Pancreas (tissue), 10 donors: Measurements from ENCODE around the gene RBM43. TPM values are rescaled to one million over a fixed set of nuclear protein-coding genes. Genes with fewer than 3 reads are reported as not detected.

Source experiments
- ATAC-seq, 4 donors: fragments of 200-7000 bp; cut with Tn5 transposase; one replicate each; pipeline versions ENCODE4 v1.8.0 to v1.9.1; 2020; ENCODE audit warnings: mild to moderate bottlenecking in 4 of 4, moderate library complexity in 4 of 4
- DNase-seq, 6 donors: peaks; one replicate each; pipeline ENCODE4 v3.0.0-alpha.2; 2020
- FAIRE-seq: peaks from 2 replicates; lab custom pipeline; 2012; peaks lifted over from hg19 to GRCh38; lab: Jason Lieb, UNC
- H3K27ac ChIP-seq, 4 donors: fragments of 200-600 bp; sonication (generic); 1 replicate in 3 of 4; 2 replicates in 1 of 4; pipeline versions ENCODE4 v1.5.0 to v1.8.0; 2020
- H3K27me3 ChIP-seq, 4 donors: fragments of 200-600 bp; one replicate each; pipeline ENCODE4 v1.8.0; 2021
- H3K36me3 ChIP-seq, 3 donors: fragments of 200-600 bp; sonication (generic) in 1 of 3; one replicate each; pipeline versions ENCODE4 v1.5.0 to v1.8.0; 2020 to 2021
- H3K4me1 ChIP-seq, 3 donors: fragments of 200-600 bp; one replicate each; pipeline ENCODE4 v1.8.0; 2021
- H3K4me3 ChIP-seq, 4 donors: fragments of 200-600 bp; sonication (generic) in 2 of 4; one replicate each; pipeline versions ENCODE4 v1.5.0 to v1.8.0; 2020 to 2021
- H3K9me3 ChIP-seq, 4 donors: fragments of 200-600 bp; one replicate each; pipeline ENCODE4 v1.8.0; 2021
- WGBS, 2 donors: extraction: QIAGEN DNeasy Blood & Tissue Kit; methylation state at CpG; one replicate each; pipeline ENCODE4 v1.1.7; 2013; 5-methylcytosine and 5-hydroxymethylcytosine counted together
- intact Hi-C, 3 donors: fragments of 100-400 bp; cut with DNase I; formaldehyde crosslinking; loops; one replicate each; pipeline versions ENCODE4 v1.11.1 to v1.14.2; 2022
- polyA plus RNA-seq, 2 donors: library from polyadenylated mRNA; stranded (reverse); fragments of 200-250 nt; gene quantifications; one replicate each; pipeline ENCODE4 v1.2.3, GENCODE V29; 2013
- total RNA-seq, 6 donors: library from RNA; stranded (reverse); fragmentation: NEBNext Ultra II Directional in 4 of 6; extraction: Animal tissue kit (Norgen Biotek cat#: 25700) in 4 of 6; gene quantifications; one replicate each; pipeline versions ENCODE4 v1.2.1 to v1.2.4, GENCODE V29; 2021 to 2023
- TF ChIP-seq, protein P1 (sequence below), 4 donors: fragments of 200-600 bp; sonication (generic) in 3 of 4; IDR thresholded peaks; one replicate each; pipeline versions ENCODE4 v1.5.0 to v1.8.0; 2021; ENCODE audit warnings: antibody characterized with exemption in 4 of 4
- donor health status: healthy with polysubstance abuse.
- donor health status: DM: no; HTN: no; CAD: no; lungs with moderate emphysema.
- donor health status: DM: no; HTN: no; CAD: no.
- donor health status: control.
- donor health status: control.
- donor health status: Bipolar disorder and iron deficiency.
- donor health status: DM: yes; HTN: yes; CAD: no.
- donor health status: DM: no; HTN: no; CAD: no.
- donor health status: DM: no; HTN: no; CAD: no.
- donor health status: DM: yes; HTN: yes; CAD: no.

Gene RBM43
- total and polyA plus RNA-seq, 8 donors, result 1.4 to 4.2 (median 2.8) TPM

DNA sequence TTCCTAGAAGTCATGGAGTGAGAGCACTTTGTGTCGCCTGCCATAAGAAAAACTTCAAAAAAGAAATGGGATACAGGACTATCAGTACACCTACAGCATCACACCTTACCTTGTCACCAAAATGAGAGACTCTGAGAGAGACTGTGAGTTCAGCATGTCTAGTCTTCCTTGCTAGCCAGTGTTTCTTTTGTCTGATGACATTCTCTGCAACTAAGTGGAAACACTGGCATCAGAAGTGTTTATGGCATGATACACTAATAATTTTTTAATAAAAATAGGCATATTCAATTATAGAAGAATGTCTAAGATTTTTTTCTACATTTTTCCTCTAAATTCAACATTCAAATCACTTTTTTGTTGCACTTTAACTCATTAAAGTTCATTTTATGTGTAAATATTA is 9.0 kb downstream of the RBM43 start:
- Histone ChIP-seq H3K4me1 (no peaks in the 10 kb centered on the region), H3K9me3 (no peaks in the 10 kb centered on the region), H3K36me3 (peaks cover 0 to 49% (median 2%) of the 10 kb centered on the region in 3 donors), H3K4me3 (no peak overlapping the region), H3K27ac (no peak overlapping the region), H3K27me3 (no peaks in the 10 kb centered on the region)
- TF ChIP-seq, protein P1, sequence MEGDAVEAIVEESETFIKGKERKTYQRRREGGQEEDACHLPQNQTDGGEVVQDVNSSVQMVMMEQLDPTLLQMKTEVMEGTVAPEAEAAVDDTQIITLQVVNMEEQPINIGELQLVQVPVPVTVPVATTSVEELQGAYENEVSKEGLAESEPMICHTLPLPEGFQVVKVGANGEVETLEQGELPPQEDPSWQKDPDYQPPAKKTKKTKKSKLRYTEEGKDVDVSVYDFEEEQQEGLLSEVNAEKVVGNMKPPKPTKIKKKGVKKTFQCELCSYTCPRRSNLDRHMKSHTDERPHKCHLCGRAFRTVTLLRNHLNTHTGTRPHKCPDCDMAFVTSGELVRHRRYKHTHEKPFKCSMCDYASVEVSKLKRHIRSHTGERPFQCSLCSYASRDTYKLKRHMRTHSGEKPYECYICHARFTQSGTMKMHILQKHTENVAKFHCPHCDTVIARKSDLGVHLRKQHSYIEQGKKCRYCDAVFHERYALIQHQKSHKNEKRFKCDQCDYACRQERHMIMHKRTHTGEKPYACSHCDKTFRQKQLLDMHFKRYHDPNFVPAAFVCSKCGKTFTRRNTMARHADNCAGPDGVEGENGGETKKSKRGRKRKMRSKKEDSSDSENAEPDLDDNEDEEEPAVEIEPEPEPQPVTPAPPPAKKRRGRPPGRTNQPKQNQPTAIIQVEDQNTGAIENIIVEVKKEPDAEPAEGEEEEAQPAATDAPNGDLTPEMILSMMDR (IDR thresholded peaks at IDR 0.05), result no peak
- FAIRE-seq (no peak), DNase-seq (no peak), ATAC-seq (no peak)
- intact Hi-C loops, result no loop called here
- 94 to 96% methylated on average over 1 of the region's 1 CpG for WGBS, 2 donors

- Histone ChIP-seq H3K4me3 (no peak overlapping the region), H3K27me3 (no peaks in the 10 kb centered on the region), H3K9me3 (no peaks in the 10 kb centered on the region), H3K27ac (no peak overlapping the region), H3K36me3 (peaks cover 0 to 49% (median 2%) of the 10 kb centered on the region in 3 donors), H3K4me1 (no peaks in the 10 kb centered on the region)
- ATAC-seq (no peak), FAIRE-seq (no peak), DNase-seq (no peak)
- intact Hi-C loops, result no loop called here
- TF ChIP-seq, protein P1 (IDR thresholded peaks at IDR 0.05), result no peak
- 88 to 100% methylated on average over 1 of the region's 1 CpG for WGBS, 2 donors
These were observed 10.7 kb downstream of the RBM43 start for GRCh38 chr2:151251012-151251411.

GRCh38 chr2:151247432-151247831 is 14.2 kb downstream of the RBM43 start:
- peaks cover 0 to 32% (median 2%) of the 10 kb centered on the region in 3 donors for H3K36me3 ChIP-seq
- no peak for ATAC-seq
- FAIRE-seq, result no peak
- H3K27ac ChIP-seq, result no peak overlapping the region
- TF ChIP-seq, protein P1 (IDR thresholded peaks at IDR 0.05), result no peak
- H3K4me3 ChIP-seq, result no peak overlapping the region
- H3K9me3 ChIP-seq, result no peaks in the 10 kb centered on the region
- no peak for DNase-seq
- intact Hi-C loops, result no loop called here
- no peaks in the 10 kb centered on the region for H3K4me1 ChIP-seq
- H3K27me3 ChIP-seq, result no peaks in the 10 kb centered on the region

GRCh38 chr2:151246152-151246551 is 15.5 kb downstream of the RBM43 start:
- no peaks in the 10 kb centered on the region for H3K9me3 ChIP-seq
- no peak for DNase-seq
- intact Hi-C loops, result no loop called here
- TF ChIP-seq, protein P1 (IDR thresholded peaks at IDR 0.05), result no peak
- H3K27ac ChIP-seq, result no peak overlapping the region
- WGBS, 2 donors, result 56 to 61% methylated on average over 1 of the region's 1 CpG
- no peak for FAIRE-seq
- no peak for ATAC-seq
- H3K4me1 ChIP-seq, result no peaks in the 10 kb centered on the region
- H3K4me3 ChIP-seq, result no peak overlapping the region
- H3K36me3 ChIP-seq, result peaks cover 0 to 19% (median 2%) of the 10 kb centered on the region in 3 donors
- no peaks in the 10 kb centered on the region for H3K27me3 ChIP-seq

DNA sequence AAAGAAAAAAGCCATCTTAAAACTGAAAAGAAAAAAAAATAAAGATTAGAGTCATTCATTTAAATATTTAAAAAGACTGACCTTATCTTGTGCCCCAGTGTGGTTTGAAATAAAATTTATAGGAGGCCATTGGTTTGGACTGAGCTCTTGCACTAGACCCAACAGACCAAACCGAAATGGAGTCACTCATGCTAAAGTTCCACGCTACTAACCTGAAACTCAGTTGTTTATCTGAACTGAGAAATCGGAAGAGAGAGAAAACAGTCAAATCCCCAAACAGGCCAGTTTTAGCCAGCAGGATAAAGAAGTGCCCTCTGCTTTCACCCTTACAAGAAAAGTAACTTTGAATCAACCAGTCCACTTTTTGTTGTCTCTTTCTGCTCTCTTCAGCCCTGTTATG is 18.2 kb downstream of the RBM43 start:
- H3K9me3 ChIP-seq, result no peaks in the 10 kb centered on the region
- WGBS, 2 donors, result 83 to 87% methylated on average over 3 of the region's 3 CpGs
- no peak overlapping the region for H3K27ac ChIP-seq
- no peaks in the 10 kb centered on the region for H3K27me3 ChIP-seq
- FAIRE-seq, result no peak
- intact Hi-C loops, result no loop called here
- TF ChIP-seq, protein P1 (IDR thresholded peaks at IDR 0.05), result no peak
- no peaks in the 10 kb centered on the region for H3K4me1 ChIP-seq
- H3K36me3 ChIP-seq, result no peaks in the 10 kb centered on the region
- no peak for DNase-seq
- no peak for ATAC-seq
- no peak overlapping the region for H3K4me3 ChIP-seq
